K562 (cell line): ENCODE data around the gene MYMK. TPM values are rescaled to one million over a fixed set of nuclear protein-coding genes. Genes with fewer than 3 reads are reported as not detected.

ENCODE experiments used
- ASH1L ChIP-seq: fragments of 450-650 bp; IDR thresholded peaks from 2 replicates; pipeline ENCODE4 v1.6.1; 2018; ENCODE audit warnings: borderline replicate concordance, mild to moderate bottlenecking, low read depth; ENCODE audit not compliant: partially characterized antibody
- CBFA2T2 ChIP-seq: fragments of 450-650 bp; conservative IDR thresholded peaks from 2 replicates; pipeline ENCODE4 v1.6.1; 2017; ENCODE audit warnings: mild to moderate bottlenecking
- CREB1 ChIP-seq, 2 experiments: sonication (generic) in 1 of 2; formaldehyde crosslinking in 1 of 2; IDR thresholded peaks; 2 replicates each; pipeline versions ENCODE4 v1.6.1 to v1.8.0; 2012 to 2022; ENCODE audit warnings: inconsistent platforms in 1 of 2, mild to moderate bottlenecking in 1 of 2, missing genetic modification reagents in 1 of 2, moderate library complexity in 1 of 2
- CREB5 ChIP-seq: fragments of 250-450 bp; sonication (Bioruptor Pico); IDR thresholded peaks from 2 replicates; pipeline ENCODE4 v1.5.0; 2020; ENCODE audit warnings: mild to moderate bottlenecking
- CTBP1 ChIP-seq: fragments of 450-650 bp; IDR thresholded peaks from 2 replicates; pipeline ENCODE4 v1.6.1; 2016; ENCODE audit warnings: borderline replicate concordance
- FOSL1 ChIP-seq: fragments of 200-800 bp; sonication (Bioruptor generic); conservative IDR thresholded peaks from 2 replicates; pipeline ENCODE4 v1.6.1; 2016; ENCODE audit warnings: missing genetic modification characterization, missing compliant biosample characterization
- HNRNPK ChIP-seq: fragments of 200-400 bp; formaldehyde crosslinking; IDR thresholded peaks from one replicate; pipeline ENCODE4 v1.6.1; 2018; ENCODE audit warnings: mild to moderate bottlenecking, low read depth, low read length; ENCODE audit not compliant: poor library complexity, severe bottlenecking
- KLF16 ChIP-seq: IDR thresholded peaks from 2 replicates; pipeline ENCODE4 v1.6.1; 2016; ENCODE audit warnings: antibody characterized with exemption
- LCOR ChIP-seq: sonication (generic); formaldehyde crosslinking; IDR thresholded peaks from 2 replicates; pipeline ENCODE4 v1.8.0; 2022; ENCODE audit warnings: mild to moderate bottlenecking, missing genetic modification reagents
- MCM7 ChIP-seq, 2 experiments: fragments of 450-650 bp; IDR thresholded peaks; 2 replicates each; pipeline ENCODE4 v1.6.1; 2016 to 2018
- PBX2 ChIP-seq, 2 experiments: IDR thresholded peaks in 1 of 2; conservative IDR thresholded peaks in 1 of 2; 2 replicates each; pipeline ENCODE4 v1.6.1; 2016; ENCODE audit warnings: low read depth in 2 of 2, mild to moderate bottlenecking in 1 of 2, missing compliant biosample characterization in 1 of 2, missing genetic modification characterization in 1 of 2, moderate library complexity in 1 of 2
- PHB2 ChIP-seq: fragments of 450-650 bp; IDR thresholded peaks from 2 replicates; pipeline ENCODE4 v1.6.1; 2017; ENCODE audit warnings: low read depth
- PTTG1 ChIP-seq: fragments of 450-650 bp; IDR thresholded peaks from 2 replicates; pipeline ENCODE4 v1.6.1; 2016; ENCODE audit warnings: low read depth, mild to moderate bottlenecking, missing genetic modification characterization, missing compliant biosample characterization
- RAD21 ChIP-seq, 2 experiments: fragments of 250-450 bp in 1 of 2; fragments of 450-650 bp in 1 of 2; sonication (Bioruptor Pico) in 1 of 2; formaldehyde crosslinking in 1 of 2; IDR thresholded peaks in 1 of 2; conservative IDR thresholded peaks in 1 of 2; 2 replicates each; pipeline versions ENCODE4 v1.4.0 to v1.8.0; 2020 to 2022; ENCODE audit warnings: mild to moderate bottlenecking in 2 of 2, moderate library complexity in 1 of 2
- SMAD2 ChIP-seq: fragments of 150-350 bp; IDR thresholded peaks from 2 replicates; pipeline ENCODE4 v1.6.1; 2014; ENCODE audit warnings: low read depth, mild to moderate bottlenecking, low read length
- TBP ChIP-seq: optimal IDR thresholded peaks from 2 replicates; pipeline ENCODE3; 2011; ENCODE audit warnings: low read depth, low read length, improper control_type of control experiment
- TCFL5 ChIP-seq: fragments of 250-450 bp; sonication (Bioruptor Pico); conservative IDR thresholded peaks from 2 replicates; pipeline ENCODE4 v1.6.1; 2021; ENCODE audit warnings: mild to moderate bottlenecking, moderate library complexity, matching md5 sums
- ZBTB7A ChIP-seq: IDR thresholded peaks from 2 replicates; pipeline ENCODE4 v1.6.1; 2011; ENCODE audit warnings: low read depth, mild to moderate bottlenecking, low read length, moderate library complexity, borderline replicate concordance; ENCODE audit not compliant: control insufficient read depth
- ZMIZ1 ChIP-seq, 2 experiments: fragments of 150-350 bp in 1 of 2; IDR thresholded peaks; 2 replicates each; pipeline ENCODE4 v1.6.1; 2012 to 2016; ENCODE audit warnings: low read depth in 2 of 2, low read length in 2 of 2, mild to moderate bottlenecking in 1 of 2, moderate library complexity in 1 of 2
- ZNF324 ChIP-seq: fragments of 250-450 bp; sonication (Bioruptor Pico); IDR thresholded peaks from 2 replicates; pipeline ENCODE4 v1.4.0; 2020; ENCODE audit warnings: mild to moderate bottlenecking
- polyA plus RNA-seq, 8 experiments: library from polyadenylated mRNA; depleted of rRNA in 4 of 8; stranded (reverse) in 5 of 8; unstranded in 3 of 8; fragments of >200 nt; fragmentation: Nextera tagmentation in 2 of 8; fragmentation: Illumina TruSeq in 1 of 8; extraction: Ambion mirVana in 2 of 8; extraction: Trizol in 1 of 8; gene quantifications; 2 replicates each; pipeline versions ENCODE4 v1.2.1 to v1.2.3, GENCODE V29; 2011 to 2014; ENCODE audit warnings: inconsistent platforms in 1 of 8, missing spikeins in 1 of 8
- total RNA-seq, 7 experiments: library from RNA; depleted of rRNA in 6 of 7; stranded (reverse); fragments of >200 nt in 6 of 7; fragmentation: Illumina TruSeq in 2 of 7; extraction: Trizol in 2 of 7; gene quantifications; 2 replicates each; pipeline versions ENCODE4 v1.2.1 to v1.2.3, GENCODE V29; 2011 to 2021; ENCODE audit warnings: low replicate concordance in 1 of 7

Gene MYMK
- total and polyA plus RNA-seq, 9 of the 15 experiments (the other 6 are each of a cell fraction or from before 2014, with no cell fraction given) = not detected

- TF ChIP-seq PBX2 (CRISPR knock-in tag; IDR thresholded peaks at IDR 0.05; ENCODE audit: low read depth) (no peak), PBX2 (tag; conservative IDR thresholded peaks at IDR 0.05; ENCODE audit: low read depth) (no peak), KLF16 (peak; percentile 86), PTTG1 (tag) (no peak), TBP (peak; percentile 29), PHB2 (no peak), MCM7 (IDR thresholded peaks at IDR 0.05) (no peak), CBFA2T2 (peak; percentile 82), CTBP1 (0 out of 2 replicates have a peak, but pooled peaks have one; percentile 29), ZMIZ1 (IDR thresholded peaks at IDR 0.05; ENCODE audit: low read depth in 2 of 2, low read length in 2 of 2) (peak in 1 of 2 experiments; percentile 71; a peak in 2 of 4 replicates), CREB5 (CRISPR knock-in tag) (no peak), SMAD2 (no peak), ZBTB7A (peak; percentile 71; the same call in 1 of the 2 replicates), CREB1 (IDR thresholded peaks at IDR 0.05) (no peak; the same call in 1 of the 2 replicates), CREB1 (CRISPR knock-in tag; IDR thresholded peaks at IDR 0.05) (peak; percentile 33; the same call in 1 of the 2 replicates), TCFL5 (no peak), HNRNPK (no peak), FOSL1 (no peak), RAD21 (CRISPR knock-in tag; conservative IDR thresholded peaks at IDR 0.05 in 1 of 2, IDR thresholded peaks at IDR 0.05 in 1 of 2) (no peak), ASH1L (no peak), LCOR (CRISPR knock-in tag) (0 out of 2 replicates have a peak, but pooled peaks have one; percentile 36), ZNF324 (no peak)
Measured at GRCh38 chr9:133505901-133506652, 18.7 kb downstream of the MYMK start (continued).
